Measurements from ENCODE around the gene TOR3A.

The TOR3A gene

DNA sequence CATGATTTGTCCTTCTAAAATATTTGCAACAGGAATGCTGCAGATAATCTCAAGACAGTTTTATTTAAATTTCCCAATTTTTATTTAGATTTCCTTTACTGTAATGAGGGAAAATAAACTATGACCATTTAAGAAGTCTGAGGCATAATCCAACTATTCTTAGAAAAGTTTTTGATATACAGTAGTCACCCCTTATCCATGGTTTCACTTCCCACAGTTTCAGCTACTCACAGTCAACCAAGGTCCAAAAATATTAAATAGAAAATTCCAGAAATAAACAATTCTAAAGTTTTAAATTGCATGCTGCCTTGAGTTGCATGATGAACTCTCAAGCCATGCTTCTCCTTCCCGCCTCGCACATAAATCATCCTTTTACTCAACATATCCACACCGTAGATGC is 33.3 kb downstream of the TOR3A start:
- TF ChIP-seq GATA3 (IDR thresholded peaks at IDR 0.05; ENCODE audit: low read depth, low read length): no peak
- no peak for TF ChIP-seq GATA2 (IDR thresholded peaks at IDR 0.05; ENCODE audit: low read depth, low read length)

DNA sequence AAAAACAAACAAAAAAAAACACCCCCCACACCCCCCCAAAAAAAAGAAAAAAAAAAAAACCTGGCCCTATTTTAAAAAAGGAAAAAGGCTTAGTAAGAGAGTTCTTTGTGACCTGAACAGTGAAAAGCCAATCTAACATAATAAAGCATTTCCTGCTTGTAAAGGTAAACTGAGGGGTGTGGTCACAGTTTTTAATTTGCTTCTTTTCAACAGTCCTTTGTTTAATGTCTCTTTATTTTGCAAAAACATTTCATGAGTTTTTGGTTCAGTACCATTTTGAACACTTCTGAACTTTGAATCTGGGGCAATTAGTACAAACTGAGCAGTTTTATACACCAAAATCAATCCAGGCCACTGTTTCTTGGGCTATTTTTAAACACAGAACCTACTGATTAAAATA is 37.6 kb downstream of the TOR3A start:
- TF ChIP-seq GATA3 (IDR thresholded peaks at IDR 0.05; ENCODE audit: low read depth, low read length) (no peak), GATA2 (IDR thresholded peaks at IDR 0.05; ENCODE audit: low read depth, low read length) (no peak)

DNA sequence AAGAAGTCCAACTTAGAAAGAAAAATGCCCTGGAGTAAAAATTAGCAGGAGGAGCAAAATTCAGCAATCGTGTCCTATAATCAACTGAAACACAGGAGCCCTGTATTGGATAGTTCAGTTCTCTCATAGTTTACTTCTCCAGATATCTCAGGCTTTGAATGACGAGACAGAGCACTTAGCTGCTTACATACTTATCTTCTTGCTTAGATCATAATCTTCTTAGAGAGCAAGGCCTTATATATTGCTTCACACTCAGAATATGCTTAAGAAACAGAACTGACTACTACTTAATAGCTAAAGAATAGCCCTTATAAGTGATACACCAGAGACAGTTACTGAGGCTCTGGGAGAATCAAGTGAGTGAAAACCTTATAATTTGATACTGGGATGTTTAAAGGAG is 38.9 kb downstream of the TOR3A start:
- TF ChIP-seq GATA3 (IDR thresholded peaks at IDR 0.05; ENCODE audit: low read depth, low read length) (no peak), GATA2 (IDR thresholded peaks at IDR 0.05; ENCODE audit: low read depth, low read length) (no peak)

DNA sequence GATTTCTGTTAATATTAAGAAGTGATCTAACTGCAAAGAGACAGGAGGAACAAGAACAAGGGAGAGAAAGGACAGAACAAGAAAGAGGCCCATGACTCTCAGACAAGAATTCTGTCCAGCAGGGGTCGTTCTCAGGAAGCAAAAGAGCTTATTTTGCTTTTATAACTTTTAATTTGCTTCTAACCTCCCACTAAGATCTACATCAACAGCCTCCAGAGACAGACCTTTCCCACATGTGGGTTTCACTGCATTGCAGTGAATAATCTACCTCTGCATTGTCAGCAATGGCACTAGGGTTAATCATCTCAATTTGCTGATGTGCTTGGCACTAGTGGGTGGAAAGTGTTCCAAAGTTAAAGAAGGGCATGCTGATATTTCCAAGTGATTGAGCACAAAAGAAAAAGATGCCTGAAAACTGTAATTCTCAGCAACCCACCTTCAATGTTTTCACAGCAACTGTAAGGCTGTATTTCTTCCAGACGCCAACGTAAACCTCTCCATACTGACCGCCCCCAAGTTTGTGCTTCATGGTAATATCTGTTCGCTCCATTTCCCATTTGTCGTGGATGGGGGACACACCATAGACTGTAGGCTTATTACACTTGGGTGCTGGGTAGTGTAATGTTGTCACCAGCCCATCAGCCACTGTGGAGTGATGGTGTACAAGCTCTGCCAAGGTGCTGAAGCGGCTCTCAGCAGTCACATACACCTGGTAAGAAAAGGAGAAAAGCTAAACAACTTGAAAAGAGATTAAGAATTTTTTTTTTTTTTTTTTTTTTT is 39.5 kb downstream of the TOR3A start:
- no peak for TF ChIP-seq GATA3 (IDR thresholded peaks at IDR 0.05; ENCODE audit: low read depth, low read length)
- TF ChIP-seq GATA2 (IDR thresholded peaks at IDR 0.05; ENCODE audit: low read depth, low read length): no peak

DNA sequence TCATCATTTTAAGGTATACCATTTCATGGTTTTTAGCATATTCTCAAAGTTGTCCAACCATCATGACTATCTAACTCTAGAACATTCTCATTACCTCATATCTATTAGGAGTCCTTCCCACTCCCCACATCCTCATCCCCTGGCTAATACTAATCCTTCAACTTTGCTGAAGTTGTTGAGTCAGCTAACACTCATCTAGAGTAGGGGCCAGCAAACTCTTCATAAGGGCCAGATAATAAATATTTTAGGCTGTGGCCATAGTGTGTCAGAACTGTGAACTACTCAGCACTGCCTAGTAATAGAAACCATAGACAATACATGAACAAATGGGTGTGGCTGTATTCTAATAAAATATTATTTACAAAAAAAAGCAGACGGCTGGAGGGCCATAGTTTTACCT is 43.0 kb downstream of the TOR3A start:
- no peak for TF ChIP-seq GATA2 (IDR thresholded peaks at IDR 0.05; ENCODE audit: low read depth, low read length)
- TF ChIP-seq GATA3 (IDR thresholded peaks at IDR 0.05; ENCODE audit: low read depth, low read length): no peak

DNA sequence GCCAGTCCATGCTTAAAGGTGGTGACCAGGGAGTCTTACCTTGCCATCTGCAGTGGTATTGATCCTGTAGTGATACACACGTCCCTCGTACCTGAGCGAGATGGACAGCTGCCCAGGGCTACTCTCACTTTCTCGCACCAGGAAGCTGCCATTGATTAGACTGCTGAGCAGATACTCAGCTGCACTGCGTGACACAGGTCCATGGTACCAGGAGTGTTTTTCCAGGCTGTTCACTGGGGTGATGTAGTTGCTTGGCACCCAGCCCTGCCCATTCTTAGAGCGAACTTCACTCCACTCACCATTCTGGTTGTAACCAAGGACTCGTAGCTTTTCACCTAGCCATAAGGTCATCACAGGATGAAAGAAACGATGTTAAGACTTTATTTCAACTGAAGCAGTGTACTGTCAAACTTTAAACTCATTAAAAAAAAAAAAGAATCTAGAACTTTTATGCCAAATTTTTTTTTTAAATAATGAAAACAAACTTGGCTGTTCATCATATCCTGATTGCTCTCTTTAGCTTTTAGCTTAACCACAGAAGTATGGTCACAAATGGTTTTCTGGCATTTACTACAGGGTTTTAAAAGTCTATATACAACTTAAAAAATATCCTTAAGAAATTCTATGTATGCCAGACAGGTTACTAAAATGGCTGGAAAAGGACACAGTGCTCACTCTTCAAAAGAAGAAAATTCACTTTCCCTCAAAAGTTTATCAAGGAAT is 44.6 kb downstream of the TOR3A start:
- TF ChIP-seq GATA2 (IDR thresholded peaks at IDR 0.05; ENCODE audit: low read depth, low read length) (no peak), GATA3 (IDR thresholded peaks at IDR 0.05; ENCODE audit: low read depth, low read length) (no peak)

DNA sequence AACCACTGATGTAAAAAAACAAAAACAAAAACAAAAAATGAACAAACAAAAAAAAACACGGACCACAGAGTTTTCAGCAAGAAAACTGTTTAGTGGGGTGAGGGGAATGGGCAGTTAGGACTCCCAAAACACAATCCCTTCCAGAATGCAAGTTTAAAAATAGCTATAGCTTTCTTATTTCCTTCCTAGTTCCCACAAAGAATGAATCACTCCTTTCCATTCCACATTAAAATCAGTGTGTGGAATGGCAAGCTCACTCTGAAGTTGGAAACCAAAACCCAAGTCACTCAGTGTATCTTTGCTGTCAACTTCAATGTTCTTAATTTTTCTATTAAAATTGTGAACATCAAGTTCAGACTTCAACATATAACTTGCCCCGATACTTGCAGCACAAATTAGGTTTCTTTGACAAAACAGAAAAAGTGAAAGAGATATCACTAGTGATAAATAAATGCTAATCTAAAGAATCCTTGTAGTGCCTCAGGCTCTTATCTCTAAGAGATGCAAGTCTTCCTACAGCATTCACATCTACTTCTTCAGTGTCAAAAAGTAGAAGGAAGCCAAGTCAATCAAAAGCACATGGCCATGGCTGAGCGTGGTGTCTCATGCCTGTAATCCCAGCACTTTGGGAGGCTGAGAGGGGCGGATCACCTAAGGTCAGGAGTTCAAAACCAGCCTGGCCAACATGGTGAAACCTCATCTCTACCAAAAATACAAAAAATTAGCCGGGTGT is 45.5 kb downstream of the TOR3A start:
- TF ChIP-seq GATA2 (IDR thresholded peaks at IDR 0.05; ENCODE audit: low read depth, low read length): no peak
- no peak for TF ChIP-seq GATA3 (IDR thresholded peaks at IDR 0.05; ENCODE audit: low read depth, low read length)

DNA sequence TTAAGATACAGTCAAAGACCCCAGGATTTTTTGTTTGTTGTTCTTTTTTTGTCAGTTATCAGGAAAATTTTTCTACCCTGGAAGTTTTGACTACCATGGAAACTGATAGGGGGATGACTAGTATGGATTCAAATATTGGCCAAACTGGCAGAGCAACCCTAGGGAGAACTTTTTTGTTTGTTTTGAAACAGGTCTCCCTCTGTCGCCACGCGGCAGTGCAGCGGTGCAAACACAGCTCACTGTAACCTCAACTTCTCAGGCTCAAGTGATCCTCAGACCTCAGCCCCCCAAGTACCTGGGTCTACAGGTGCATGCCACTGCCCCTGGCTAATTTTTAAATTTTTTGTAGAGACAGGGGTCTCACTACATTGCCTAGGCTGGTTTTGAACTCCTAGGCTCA is 46.6 kb downstream of the TOR3A start:
- TF ChIP-seq GATA3 (IDR thresholded peaks at IDR 0.05; ENCODE audit: low read depth, low read length) (no peak), GATA2 (IDR thresholded peaks at IDR 0.05; ENCODE audit: low read depth, low read length) (no peak)

DNA sequence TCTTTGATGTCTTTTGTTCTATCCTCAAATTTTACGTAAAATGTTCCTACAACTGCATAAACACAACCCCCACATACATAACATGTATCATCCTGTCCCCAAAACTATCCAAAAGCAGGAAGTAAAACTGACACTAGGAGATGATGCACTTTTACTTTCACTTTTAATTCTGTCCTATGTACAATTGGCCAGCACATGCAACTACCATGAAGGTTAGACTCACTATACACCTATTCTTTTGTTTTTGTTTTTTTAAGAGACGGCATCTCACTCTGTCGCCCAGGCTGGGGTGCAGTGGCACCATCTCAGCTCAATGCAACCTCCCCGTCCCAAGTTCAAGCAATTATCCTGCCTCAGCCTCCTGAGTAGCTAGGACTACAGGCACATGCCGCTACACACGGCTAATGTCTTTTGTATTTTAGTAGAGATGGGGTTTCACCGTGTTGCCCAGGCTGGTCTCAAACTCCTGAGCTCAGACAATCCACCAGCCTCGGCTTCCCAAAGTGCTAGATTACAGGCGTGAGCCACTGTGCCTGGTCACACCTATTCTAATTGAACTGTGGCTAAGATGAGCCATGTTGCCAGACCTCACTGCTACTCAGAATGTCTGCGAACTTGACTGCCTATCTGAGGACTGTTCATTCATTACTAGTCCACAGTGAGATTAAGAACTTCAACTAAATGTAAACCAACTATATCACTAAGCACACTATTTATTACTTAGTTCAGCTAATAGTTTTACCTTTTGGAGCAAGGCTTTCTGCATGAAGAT is 48.0 kb downstream of the TOR3A start:
- TF ChIP-seq GATA3 (IDR thresholded peaks at IDR 0.05; ENCODE audit: low read depth, low read length): no peak
- TF ChIP-seq GATA2 (IDR thresholded peaks at IDR 0.05; ENCODE audit: low read depth, low read length): no peak

DNA sequence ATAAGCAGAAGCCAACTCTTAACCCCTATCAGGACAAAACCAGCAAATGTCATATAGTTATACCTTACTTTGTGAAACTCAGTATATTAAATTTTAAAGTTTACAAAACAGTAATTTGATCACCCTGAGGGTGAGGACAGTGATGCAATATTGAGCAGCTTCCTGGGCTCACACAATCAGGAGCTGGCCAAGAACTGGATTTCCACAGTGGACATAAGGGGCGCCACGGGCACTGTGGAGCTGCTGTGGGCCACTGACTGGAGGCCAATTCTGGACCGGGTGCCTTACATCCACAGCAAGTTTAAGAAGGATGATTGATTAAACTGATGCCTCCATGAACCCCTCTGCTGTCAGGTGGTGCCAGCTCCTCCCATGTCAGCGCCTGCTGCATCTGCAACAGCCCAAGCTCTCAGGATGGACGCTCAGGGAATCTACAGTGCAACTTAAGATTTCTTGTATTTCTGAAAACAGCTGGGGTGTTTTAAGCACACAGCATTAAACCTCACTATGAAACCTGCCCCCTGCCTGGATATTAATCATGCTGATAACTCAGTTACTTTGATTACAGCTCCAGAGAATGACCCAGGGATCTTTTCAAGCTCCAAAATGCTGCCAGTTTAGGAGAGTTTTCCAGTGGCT is 55.9 kb downstream of the TOR3A start:
- TF ChIP-seq GATA2 (IDR thresholded peaks at IDR 0.05; ENCODE audit: low read depth, low read length) (no peak), GATA3 (IDR thresholded peaks at IDR 0.05; ENCODE audit: low read depth, low read length) (no peak)

DNA sequence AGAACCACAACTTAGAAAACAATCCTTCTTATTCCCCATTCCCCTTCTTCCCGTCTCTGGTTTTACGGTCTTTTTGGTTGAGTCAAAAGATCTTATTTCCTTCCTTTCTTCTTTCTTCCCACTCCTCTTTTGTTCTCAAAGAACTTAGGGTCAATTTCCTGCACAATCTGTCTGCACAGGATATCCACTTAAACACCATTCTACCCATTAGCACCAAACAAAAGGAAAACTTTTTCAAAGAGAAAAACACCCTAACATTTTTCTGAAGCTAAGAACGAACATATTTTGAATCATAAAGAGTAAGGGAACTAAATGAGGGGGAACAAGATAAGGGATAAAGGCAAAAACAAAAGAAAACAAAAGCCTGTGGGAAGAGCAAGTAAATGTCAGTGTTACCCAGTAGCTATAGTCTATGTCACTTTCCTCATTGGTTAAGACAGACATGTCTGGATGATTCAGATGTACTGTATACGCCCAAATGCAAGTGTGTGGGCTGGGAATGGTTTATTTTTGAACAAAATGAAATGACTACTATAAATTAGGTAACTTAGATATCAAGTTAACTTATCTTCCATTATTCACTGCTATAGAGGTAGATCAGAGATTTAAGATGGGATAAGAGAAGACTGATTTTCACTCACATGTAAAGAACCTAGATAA is 59.9 kb downstream of the TOR3A start:
- TF ChIP-seq GATA3 (IDR thresholded peaks at IDR 0.05; ENCODE audit: low read depth, low read length) (no peak), GATA2 (IDR thresholded peaks at IDR 0.05; ENCODE audit: low read depth, low read length) (no peak)

DNA sequence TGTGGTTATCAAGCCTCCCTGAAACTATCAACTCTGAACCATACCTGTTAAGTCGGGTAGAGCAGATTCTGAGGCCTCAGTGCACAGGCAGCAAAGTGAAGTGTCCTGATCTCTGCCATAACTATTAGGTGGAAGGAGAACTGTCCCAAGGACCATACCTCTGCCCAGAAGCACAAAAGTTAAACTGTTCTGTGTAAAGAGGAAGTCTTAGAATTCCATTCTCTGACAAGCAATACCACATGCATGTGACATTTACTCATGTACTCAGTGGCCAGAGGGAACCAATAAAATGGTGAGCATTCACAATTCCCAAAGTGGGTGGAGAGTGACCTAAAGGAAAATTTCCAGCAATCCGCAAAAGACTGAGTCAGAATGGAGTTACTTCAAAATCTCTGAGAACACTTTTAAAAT is 61.0 kb downstream of the TOR3A start:
- no peak for TF ChIP-seq GATA2 (IDR thresholded peaks at IDR 0.05; ENCODE audit: low read depth, low read length)
- TF ChIP-seq GATA3 (IDR thresholded peaks at IDR 0.05; ENCODE audit: low read depth, low read length): no peak

DNA sequence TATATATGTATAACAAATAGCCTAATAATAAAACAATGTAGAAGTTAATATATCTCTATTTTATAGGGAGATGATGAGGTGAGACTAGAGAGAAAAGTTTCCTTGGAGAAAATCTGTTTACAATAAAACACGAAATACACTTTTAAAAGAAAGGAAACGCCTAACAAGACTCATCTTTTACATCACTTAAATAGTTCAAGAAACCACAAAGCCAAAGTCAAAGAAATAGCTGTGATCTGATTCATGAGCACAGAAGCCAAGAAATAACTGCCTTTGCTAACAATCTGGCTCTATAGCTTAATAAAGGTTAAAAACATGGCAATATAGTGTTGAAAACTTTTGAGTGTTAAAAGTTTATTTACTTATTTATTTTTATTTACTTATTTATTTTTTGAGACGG is 61.5 kb downstream of the TOR3A start:
- no peak for TF ChIP-seq GATA2 (IDR thresholded peaks at IDR 0.05; ENCODE audit: low read depth, low read length)
- no peak for TF ChIP-seq GATA3 (IDR thresholded peaks at IDR 0.05; ENCODE audit: low read depth, low read length)
